MM.1S (cell line): ENCODE results near the gene PANK2.

Experiments
- EZH2 ChIP-seq: fragments of 300-600 bp; sonication (generic); optimal IDR thresholded peaks from 2 replicates; pipeline ENCODE3; 2017; ENCODE audit warnings: low read depth, mild to moderate bottlenecking, antibody characterized with exemption, low read length, mixed read lengths
- EZH2phosphoT487 ChIP-seq: fragments of 300-600 bp; sonication (generic); IDR thresholded peaks from 2 replicates; pipeline ENCODE4 v1.6.1; 2018; ENCODE audit warnings: antibody characterized with exemption, low read length
- TF ChIP-seq, protein P1 (sequence below): fragments of 300-600 bp; sonication (generic); IDR thresholded peaks from 2 replicates; pipeline ENCODE4 v1.5.1; 2016; ENCODE audit warnings: antibody characterized with exemption, low read length, mixed read lengths

DNA sequence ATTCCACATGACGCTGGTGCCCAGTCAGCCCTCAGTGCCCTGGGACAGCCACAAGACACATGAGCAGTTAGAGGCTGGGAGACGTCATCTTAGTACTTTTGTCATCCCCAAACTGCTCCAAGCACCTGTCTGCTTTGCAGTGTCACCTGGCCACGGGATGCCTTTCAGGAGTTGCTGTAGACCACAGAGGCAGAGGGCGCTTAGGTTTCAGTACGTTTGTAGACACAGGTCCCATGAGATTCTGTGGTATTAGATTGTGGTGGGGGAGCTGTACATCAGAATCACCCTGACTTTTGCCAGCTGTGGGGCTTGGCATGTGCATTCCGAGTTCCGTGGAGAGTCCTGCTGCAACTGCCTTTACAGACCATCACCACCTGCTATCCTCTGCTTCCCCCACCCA is 25.9 kb upstream of the PANK2 start:
- TF ChIP-seq, protein P1, sequence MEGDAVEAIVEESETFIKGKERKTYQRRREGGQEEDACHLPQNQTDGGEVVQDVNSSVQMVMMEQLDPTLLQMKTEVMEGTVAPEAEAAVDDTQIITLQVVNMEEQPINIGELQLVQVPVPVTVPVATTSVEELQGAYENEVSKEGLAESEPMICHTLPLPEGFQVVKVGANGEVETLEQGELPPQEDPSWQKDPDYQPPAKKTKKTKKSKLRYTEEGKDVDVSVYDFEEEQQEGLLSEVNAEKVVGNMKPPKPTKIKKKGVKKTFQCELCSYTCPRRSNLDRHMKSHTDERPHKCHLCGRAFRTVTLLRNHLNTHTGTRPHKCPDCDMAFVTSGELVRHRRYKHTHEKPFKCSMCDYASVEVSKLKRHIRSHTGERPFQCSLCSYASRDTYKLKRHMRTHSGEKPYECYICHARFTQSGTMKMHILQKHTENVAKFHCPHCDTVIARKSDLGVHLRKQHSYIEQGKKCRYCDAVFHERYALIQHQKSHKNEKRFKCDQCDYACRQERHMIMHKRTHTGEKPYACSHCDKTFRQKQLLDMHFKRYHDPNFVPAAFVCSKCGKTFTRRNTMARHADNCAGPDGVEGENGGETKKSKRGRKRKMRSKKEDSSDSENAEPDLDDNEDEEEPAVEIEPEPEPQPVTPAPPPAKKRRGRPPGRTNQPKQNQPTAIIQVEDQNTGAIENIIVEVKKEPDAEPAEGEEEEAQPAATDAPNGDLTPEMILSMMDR = no peak
- TF ChIP-seq EZH2phosphoT487 (no peak), EZH2 (no peak)
